ENCODE results near the gene ASIC2.
"Not testable (repeated sequence)": the region's sequence is repeated elsewhere in the genome, so short reads cannot be mapped to it uniquely, and the experiment has no call there.

ASIC2 gene

DNA sequence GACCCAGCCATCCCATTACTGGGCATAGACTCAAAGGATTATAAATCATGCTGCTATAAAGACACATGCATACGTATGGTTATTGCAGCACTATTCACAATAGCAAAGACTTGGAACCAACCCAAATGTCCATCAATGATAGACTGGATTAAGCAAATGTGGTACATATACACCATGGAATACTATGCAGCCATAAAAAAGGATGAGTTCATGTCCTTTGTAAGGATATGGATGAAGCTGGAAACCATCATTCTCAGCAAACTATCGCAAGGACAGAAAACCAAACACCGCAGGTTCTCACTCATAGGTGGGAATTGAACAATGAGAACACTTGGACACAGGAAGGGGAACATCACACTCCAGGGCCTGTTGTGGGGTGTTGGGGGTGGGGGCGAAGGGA lies 323.9 kb downstream of the ASIC2 start:
- DNase-seq, result not testable (repeated sequence)

DNA sequence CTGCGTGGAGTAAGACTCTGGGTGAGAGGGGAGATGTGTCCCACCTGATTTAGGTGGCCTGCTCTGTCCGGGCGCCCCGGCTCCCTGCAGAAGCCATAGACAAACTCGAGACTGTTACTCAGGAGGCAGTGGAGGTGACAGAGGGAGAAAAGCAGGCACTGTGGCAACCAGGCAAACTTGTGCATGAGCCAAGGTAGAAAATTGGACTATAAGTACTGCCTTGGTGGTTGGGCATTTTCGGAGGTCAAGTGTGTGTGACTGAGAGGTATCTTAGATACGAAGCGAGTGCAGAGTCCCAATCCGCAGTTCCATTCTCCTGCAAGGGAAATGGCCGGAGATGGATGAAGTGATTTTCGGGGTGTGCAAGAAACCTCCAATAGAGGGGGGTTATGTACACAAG lies 328.6 kb downstream of the ASIC2 start:
- no peak for DNase-seq

Measured in CD4-positive, alpha-beta T cell treated with Interleukin-21 for 1 hour (primary cell).